Activated CD8-positive, alpha-beta memory T cell treated with anti-CD3 and anti-CD28 coated beads, Interleukin-2, amount 10 ng/mL, durations not matched to agents 7 days and 5 days (primary cell): ENCODE measurements around the gene CPTP. TPM values are rescaled to one million over a fixed set of nuclear protein-coding genes. Genes with fewer than 3 reads are reported as not detected.

Experiments
- ATAC-seq: fragments of 150-1000 bp; cut with Tn5 transposase; one replicate; pipeline ENCODE4 v1.10.0; 2021; ENCODE audit warnings: moderate library complexity
- CTCF ChIA-PET: fragments of 350-600 bp; sonication (Branson Sonifier 250); formaldehyde crosslinking; loops from one replicate; lab custom pipeline; 2021; ENCODE audit warnings: antibody characterized with exemption; lab: Charles Lee
- DNase-seq: peaks from one replicate; pipeline ENCODE4 v3.0.0-alpha.2; 2020
- H3K27ac Mint-ChIP-seq: one replicate; pipeline ENCODE4 v1.8.0; 2021; ENCODE audit warnings: mild to moderate bottlenecking, mixed read lengths
- H3K27me3 Mint-ChIP-seq: one replicate; pipeline ENCODE4 v1.8.0; 2021; ENCODE audit warnings: mixed read lengths
- H3K36me3 Mint-ChIP-seq: one replicate; pipeline ENCODE4 v1.8.0; 2021; ENCODE audit warnings: mild to moderate bottlenecking, mixed read lengths
- H3K4me1 Mint-ChIP-seq: one replicate; pipeline ENCODE4 v1.8.0; 2021; ENCODE audit warnings: mixed read lengths
- H3K4me3 Mint-ChIP-seq: one replicate; pipeline ENCODE4 v1.8.0; 2021; ENCODE audit warnings: mild to moderate bottlenecking, moderate library complexity, mixed read lengths
- H3K9me3 Mint-ChIP-seq: one replicate; pipeline ENCODE4 v1.8.0; 2022; ENCODE audit warnings: low read depth, mixed read lengths
- total RNA-seq, 2 experiments: library from RNA; stranded (reverse); gene quantifications; one replicate each; pipeline ENCODE4 v1.2.3, GENCODE V29; 2021

Gene CPTP
- total RNA-seq, 2 experiments from 2014 or later: 17.6 to 18.5 TPM

- H3K9me3 Mint-ChIP-seq: no peaks in the 10 kb centered on the region
- ATAC-seq (no peak), DNase-seq (no peak)
- no peaks in the 10 kb centered on the region for H3K27me3 Mint-ChIP-seq
- H3K36me3 Mint-ChIP-seq: no peaks in the 10 kb centered on the region
- CTCF ChIA-PET: interaction anchor here (0.9 kb wide), 1 partner anchor 163 kb away, joined by 3 read pairs; no protein-coding TSS in a partner anchor
- no peaks in the 10 kb centered on the region for H3K4me1 Mint-ChIP-seq
- no peak overlapping the region for H3K4me3 Mint-ChIP-seq
- no peak overlapping the region for H3K27ac Mint-ChIP-seq
Observed at GRCh38 chr1:1285611-1286311, 38.8 kb upstream of the CPTP start.

GRCh38 chr1:1286313-1287261 is 38.0 kb upstream of the CPTP start:
- H3K9me3 Mint-ChIP-seq: no peaks in the 10 kb centered on the region
- H3K36me3 Mint-ChIP-seq: no peaks in the 10 kb centered on the region
- H3K27me3 Mint-ChIP-seq: no peaks in the 10 kb centered on the region
- no peak overlapping the region for H3K27ac Mint-ChIP-seq
- H3K4me3 Mint-ChIP-seq: no peak overlapping the region
- DNase-seq: no peak
- CTCF ChIA-PET: interaction anchor here (0.9 kb wide), 1 partner anchor 164 kb away, joined by 3 read pairs; no protein-coding TSS in a partner anchor
- H3K4me1 Mint-ChIP-seq: no peaks in the 10 kb centered on the region
- ATAC-seq: no peak

- H3K4me3 Mint-ChIP-seq: no peak overlapping the region
- H3K27ac Mint-ChIP-seq: no peak overlapping the region
- H3K27me3 Mint-ChIP-seq: no peaks in the 10 kb centered on the region
- DNase-seq (no peak), ATAC-seq (no peak)
- no peaks in the 10 kb centered on the region for H3K4me1 Mint-ChIP-seq
- no peaks in the 10 kb centered on the region for H3K9me3 Mint-ChIP-seq
- no peaks in the 10 kb centered on the region for H3K36me3 Mint-ChIP-seq
- CTCF ChIA-PET: no interaction called here
Observed at GRCh38 chr1:1287288-1288110, 37.1 kb upstream of the CPTP start.

GRCh38 chr1:1290238-1290731 is 34.3 kb upstream of the CPTP start:
- DNase-seq: peak; percentile 69
- CTCF ChIA-PET: interaction anchor here (1.3 to 3.2 kb wide), 3 partner anchors 14 to 168 kb away, joined by 3 to 58 read pairs (median 4); no protein-coding TSS in a partner anchor
- H3K36me3 Mint-ChIP-seq: no peaks in the 10 kb centered on the region
- no peak overlapping the region for H3K27ac Mint-ChIP-seq
- no peaks in the 10 kb centered on the region for H3K9me3 Mint-ChIP-seq
- H3K4me3 Mint-ChIP-seq: no peak overlapping the region
- no peaks in the 10 kb centered on the region for H3K4me1 Mint-ChIP-seq
- no peaks in the 10 kb centered on the region for H3K27me3 Mint-ChIP-seq
- ATAC-seq: no peak

GRCh38 chr1:1291023-1291528 is 33.5 kb upstream of the CPTP start:
- DNase-seq (no peak), ATAC-seq (no peak)
- Mint-ChIP-seq H3K27ac (no peak overlapping the region), H3K9me3 (no peaks in the 10 kb centered on the region), H3K4me3 (no peak overlapping the region), H3K4me1 (no peaks in the 10 kb centered on the region), H3K27me3 (no peaks in the 10 kb centered on the region), H3K36me3 (no peaks in the 10 kb centered on the region)
- CTCF ChIA-PET: interaction anchor here (0.9 to 3.2 kb wide), 13 partner anchors 14 to 307 kb away, joined by 3 to 58 read pairs (median 5); partner anchors contain the start of gene UBE2J2

GRCh38 chr1:1291548-1292441 is 32.8 kb upstream of the CPTP start:
- Mint-ChIP-seq H3K27me3 (no peaks in the 10 kb centered on the region), H3K4me1 (no peaks in the 10 kb centered on the region), H3K27ac (no peak overlapping the region), H3K9me3 (no peaks in the 10 kb centered on the region), H3K36me3 (no peaks in the 10 kb centered on the region), H3K4me3 (no peak overlapping the region)
- peak; percentile 72 for ATAC-seq
- DNase-seq: peak; percentile 74
- CTCF ChIA-PET: interaction anchor here (0.7 to 3.2 kb wide), 14 partner anchors 11 to 307 kb away, joined by 3 to 58 read pairs (median 5); partner anchors contain the start of gene UBE2J2

- no peaks in the 10 kb centered on the region for H3K9me3 Mint-ChIP-seq
- H3K27me3 Mint-ChIP-seq: no peaks in the 10 kb centered on the region
- H3K27ac Mint-ChIP-seq: no peak overlapping the region
- no peaks in the 10 kb centered on the region for H3K4me1 Mint-ChIP-seq
- CTCF ChIA-PET: interaction anchor here (0.7 to 3.2 kb wide), 12 partner anchors 11 to 308 kb away, joined by 3 to 58 read pairs (median 6); no protein-coding TSS in a partner anchor
- DNase-seq (no peak), ATAC-seq (no peak)
- H3K4me3 Mint-ChIP-seq: no peak overlapping the region
- no peaks in the 10 kb centered on the region for H3K36me3 Mint-ChIP-seq
Observed at GRCh38 chr1:1292442-1292779, 32.2 kb upstream of the CPTP start.

- DNase-seq (no peak), ATAC-seq (no peak)
- no peak overlapping the region for H3K27ac Mint-ChIP-seq
- H3K27me3 Mint-ChIP-seq: no peaks in the 10 kb centered on the region
- CTCF ChIA-PET: interaction anchor here (1.4 to 3.2 kb wide), 4 partner anchors 12 to 170 kb away, joined by 3 to 58 read pairs (median 6); no protein-coding TSS in a partner anchor
- no peak overlapping the region for H3K4me3 Mint-ChIP-seq
- H3K4me1 Mint-ChIP-seq: no peaks in the 10 kb centered on the region
- H3K9me3 Mint-ChIP-seq: no peaks in the 10 kb centered on the region
- H3K36me3 Mint-ChIP-seq: no peaks in the 10 kb centered on the region
Observed at GRCh38 chr1:1292851-1293250, 31.8 kb upstream of the CPTP start.

- no peaks in the 10 kb centered on the region for H3K9me3 Mint-ChIP-seq
- H3K4me3 Mint-ChIP-seq: no peak overlapping the region
- H3K27me3 Mint-ChIP-seq: no peaks in the 10 kb centered on the region
- no peak for DNase-seq
- ATAC-seq: no peak
- no peaks in the 10 kb centered on the region for H3K36me3 Mint-ChIP-seq
- H3K27ac Mint-ChIP-seq: no peak overlapping the region
- H3K4me1 Mint-ChIP-seq: no peaks in the 10 kb centered on the region
- CTCF ChIA-PET: interaction anchor here (1.6 kb wide), 2 partner anchors 12 to 171 kb away, joined by 3 to 6 read pairs; no protein-coding TSS in a partner anchor
Observed at GRCh38 chr1:1293263-1294249, 31.0 kb upstream of the CPTP start.

- Mint-ChIP-seq H3K4me3 (no peak overlapping the region), H3K27me3 (no peaks in the 10 kb centered on the region)
- CTCF ChIA-PET: interaction anchor here (1.2 to 1.6 kb wide), 2 partner anchors 11 to 172 kb away, joined by 6 to 7 read pairs; no protein-coding TSS in a partner anchor
Observed at GRCh38 chr1:1294250-1294890, 30.2 kb upstream of the CPTP start.

More at GRCh38 chr1:1294250-1294890, 30.2 kb upstream of the CPTP start:
- Mint-ChIP-seq H3K4me1 (no peaks in the 10 kb centered on the region), H3K36me3 (no peaks in the 10 kb centered on the region), H3K9me3 (no peaks in the 10 kb centered on the region), H3K27ac (no peak overlapping the region)
- DNase-seq (no peak), ATAC-seq (no peak)
